ENCODE measurements around the gene SCAMP1.

DNA sequence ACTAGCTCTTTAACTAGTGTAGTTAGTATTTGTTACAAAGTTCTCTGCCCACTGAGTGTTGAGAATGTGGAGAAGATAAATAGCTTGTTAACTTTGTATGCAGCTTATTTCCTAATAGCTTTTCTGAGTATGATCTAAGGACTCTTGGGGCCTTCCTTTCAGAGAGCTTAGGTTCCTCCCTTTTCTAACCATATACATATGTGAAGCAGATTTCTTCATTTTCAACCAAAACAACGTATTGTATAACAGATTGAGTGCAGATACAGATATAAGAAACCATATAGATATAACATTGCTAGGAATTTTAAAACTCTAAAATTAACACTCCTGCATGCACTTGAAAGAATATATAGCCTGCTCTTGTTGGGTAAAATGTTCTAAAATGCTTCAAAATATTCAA lies 70.4 kb downstream of the SCAMP1 start:
- no peak for TF ChIP-seq GATA3 (IDR thresholded peaks at IDR 0.05; ENCODE audit: low read depth, low read length)
- no peak for TF ChIP-seq GATA2 (IDR thresholded peaks at IDR 0.05; ENCODE audit: low read depth, low read length)

All from SH-SY5Y (cell line).